SK-N-MC (cell line): Measurements from ENCODE around the gene RBM10.

Experiments
- EZH2 ChIP-seq: fragments of 200-600 bp; sonication (generic); IDR thresholded peaks from one replicate; pipeline ENCODE4 v1.6.1; 2017; ENCODE audit warnings: antibody characterized with exemption
- POLR2AphosphoS5 ChIP-seq: IDR thresholded peaks from 2 replicates; pipeline ENCODE4 v1.6.1; 2012; ENCODE audit warnings: mild to moderate bottlenecking, low read depth, low read length, borderline replicate concordance

- no peak for TF ChIP-seq EZH2
- no peak for TF ChIP-seq POLR2AphosphoS5
Measured at GRCh38 chrX:47202877-47203276, 57.9 kb downstream of the RBM10 start.
